EL (cell line): Measurements from ENCODE around the gene CTDP1.

ENCODE experiments used
- DNase-seq: peaks from one replicate; pipeline ENCODE4 v3.0.0-alpha.2; 2016

Gene CTDP1

GRCh38 chr18:79800371-79801180 is 121.0 kb downstream of the CTDP1 start:
- DNase-seq, result no peak

- DNase-seq, result no peak
Observed at GRCh38 chr18:79801217-79801616, 121.6 kb downstream of the CTDP1 start.

DNA sequence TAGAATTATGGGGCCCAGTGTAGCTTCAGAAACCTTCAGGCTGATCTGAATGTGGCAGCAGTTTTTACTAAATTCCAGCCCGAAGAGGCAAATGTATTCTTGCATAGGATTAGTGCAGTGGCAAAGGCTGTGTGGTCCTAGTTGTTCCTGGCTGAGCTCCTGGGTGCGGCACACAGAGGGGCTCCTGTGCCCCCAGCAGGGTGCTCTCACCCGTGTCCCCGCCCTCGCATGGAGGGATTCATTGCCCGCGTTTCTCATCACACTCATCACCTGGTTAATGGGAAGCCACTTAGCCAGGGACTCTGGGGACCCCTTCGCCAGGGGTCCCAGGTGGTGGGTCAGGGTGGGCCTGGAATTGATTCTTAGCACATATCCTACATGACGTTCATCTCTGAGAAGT is 122.0 kb downstream of the CTDP1 start:
- no peak for DNase-seq

DNA sequence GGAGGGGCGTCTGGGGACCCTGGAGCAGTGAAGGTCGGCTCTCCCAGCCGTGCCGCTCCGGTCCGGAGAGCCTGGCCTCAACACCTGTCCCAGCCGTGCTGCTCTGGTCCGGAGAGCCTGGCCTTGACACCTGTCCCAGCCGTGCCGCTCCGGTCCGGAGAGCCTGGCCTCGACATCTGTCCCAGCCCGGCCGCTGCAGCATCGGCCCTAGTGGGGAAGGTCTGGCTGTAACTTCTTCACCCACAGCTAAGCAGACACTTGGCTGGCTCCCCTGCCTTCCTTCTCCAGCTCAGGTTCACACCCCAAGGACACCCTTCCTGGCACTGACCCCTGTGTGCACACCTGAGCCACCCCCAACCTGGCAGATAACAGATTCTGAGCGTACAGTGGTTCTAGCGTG is 122.7 kb downstream of the CTDP1 start:
- DNase-seq, result no peak

GRCh38 chr18:79803611-79804051 is 124.0 kb downstream of the CTDP1 start:
- no peak for DNase-seq
